H9 (cell line): ENCODE measurements around the gene TIAM2. TPM values are rescaled to one million over a fixed set of nuclear protein-coding genes. Genes with fewer than 3 reads are reported as not detected.

ENCODE experiments used
- DNase-seq: peaks from one replicate; pipeline ENCODE4 v3.0.0-alpha.2; 2017
- H2AFZ ChIP-seq: one replicate; pipeline ENCODE4 v1.6.1; 2013; ENCODE audit warnings: mild to moderate bottlenecking, low read length, control low read depth, moderate library complexity
- H2AK5ac ChIP-seq: 2 replicates; pipeline ENCODE4 v1.6.1; 2013; ENCODE audit warnings: low read length, control low read depth, mixed read lengths; ENCODE audit not compliant: insufficient read length
- H2BK120ac ChIP-seq: one replicate; pipeline ENCODE4 v1.6.1; 2013; ENCODE audit warnings: low read depth, mild to moderate bottlenecking, low read length, control low read depth, inconsistent platforms; ENCODE audit not compliant: poor library complexity, severe bottlenecking
- H2BK12ac ChIP-seq: 2 replicates; pipeline ENCODE4 v1.6.1; 2013; ENCODE audit warnings: low read length, control low read depth, mixed read lengths, low read depth; ENCODE audit not compliant: insufficient read length
- H2BK15ac ChIP-seq: 2 replicates; pipeline ENCODE4 v1.6.1; 2013; ENCODE audit warnings: low read depth, low read length, control low read depth
- H2BK20ac ChIP-seq: one replicate; pipeline ENCODE4 v1.6.1; 2013; ENCODE audit warnings: low read depth, mild to moderate bottlenecking, low read length, control low read depth, inconsistent platforms; ENCODE audit not compliant: poor library complexity, severe bottlenecking
- H2BK5ac ChIP-seq: 2 replicates; pipeline ENCODE4 v1.6.1; 2013; ENCODE audit warnings: low read length, control low read depth, mixed read lengths; ENCODE audit not compliant: insufficient read length
- H3K14ac ChIP-seq: 2 replicates; pipeline ENCODE4 v1.6.1; 2013; ENCODE audit warnings: low read length, control low read depth; ENCODE audit not compliant: insufficient read depth
- H3K18ac ChIP-seq: 2 replicates; pipeline ENCODE4 v1.6.1; 2013; ENCODE audit warnings: low read depth, mild to moderate bottlenecking, mixed read lengths, low read length, control low read depth; ENCODE audit not compliant: insufficient read length
- H3K23ac ChIP-seq: 2 replicates; pipeline ENCODE4 v1.6.1; 2013; ENCODE audit warnings: low read length, control low read depth, mixed read lengths, low read depth; ENCODE audit not compliant: insufficient read length
- H3K23me2 ChIP-seq: 2 replicates; pipeline ENCODE4 v1.6.1; 2013; ENCODE audit warnings: low read depth, mild to moderate bottlenecking, mixed read lengths, low read length, control low read depth; ENCODE audit not compliant: insufficient read length, poor library complexity, severe bottlenecking
- H3K27ac ChIP-seq: 2 replicates; pipeline ENCODE4 v1.5.1; 2013; ENCODE audit warnings: low read length, control low read depth, mixed read lengths, low read depth; ENCODE audit not compliant: insufficient read length
- H3K27me3 ChIP-seq: 2 replicates; pipeline ENCODE4 v1.6.1; 2013; ENCODE audit warnings: low read length, control low read depth, inconsistent platforms; ENCODE audit not compliant: insufficient read depth
- H3K4ac ChIP-seq: 2 replicates; pipeline ENCODE4 v1.6.1; 2013; ENCODE audit warnings: low read depth, mild to moderate bottlenecking, control low read depth, inconsistent platforms, low read length, moderate library complexity
- H3K4me1 ChIP-seq: 2 replicates; pipeline ENCODE4 v1.6.1; 2013; ENCODE audit warnings: low read length, control low read depth, inconsistent platforms; ENCODE audit not compliant: insufficient read depth
- H3K4me2 ChIP-seq: 2 replicates; pipeline ENCODE4 v1.6.1; 2013; ENCODE audit warnings: low read length, control low read depth, mixed read lengths; ENCODE audit not compliant: insufficient read length, insufficient read depth
- H3K56ac ChIP-seq: 2 replicates; pipeline ENCODE4 v1.6.1; 2013; ENCODE audit warnings: low read depth, mild to moderate bottlenecking, mixed read lengths, low read length, control low read depth; ENCODE audit not compliant: insufficient read length
- H3K79me1 ChIP-seq: 2 replicates; pipeline ENCODE4 v1.6.1; 2013; ENCODE audit warnings: low read depth, mild to moderate bottlenecking, moderate library complexity, low read length, control low read depth, inconsistent platforms; ENCODE audit not compliant: insufficient read depth, poor library complexity, severe bottlenecking
- H3K79me2 ChIP-seq: 2 replicates; pipeline ENCODE4 v1.6.1; 2013; ENCODE audit warnings: low read length, control low read depth, inconsistent platforms; ENCODE audit not compliant: insufficient read depth
- H3K9ac ChIP-seq: 2 replicates; pipeline ENCODE4 v1.6.1; 2013; ENCODE audit warnings: low read length, control low read depth, mixed read lengths; ENCODE audit not compliant: insufficient read length; ENCODE audit errors: extremely low read depth
- H3K9me3 ChIP-seq: one replicate; pipeline ENCODE4 v1.6.1; 2013; ENCODE audit warnings: low read depth, low read length, inconsistent platforms; ENCODE audit not compliant: control insufficient read depth
- H3T11ph ChIP-seq: one replicate; pipeline ENCODE4 v1.6.1; 2013; ENCODE audit warnings: mild to moderate bottlenecking, low read length, control low read depth, inconsistent platforms
- H4K20me1 ChIP-seq: one replicate; pipeline ENCODE4 v1.6.1; 2013; ENCODE audit not compliant: control insufficient read depth, insufficient read length, insufficient read depth
- H4K5ac ChIP-seq: 2 replicates; pipeline ENCODE4 v1.6.1; 2013; ENCODE audit warnings: low read depth, mild to moderate bottlenecking, mixed read lengths, low read length, control low read depth; ENCODE audit not compliant: insufficient read length
- H4K8ac ChIP-seq: replicated peaks from 2 replicates; pipeline ENCODE4 v1.6.1; 2013; ENCODE audit warnings: low read length, control low read depth, mixed read lengths, low read depth; ENCODE audit not compliant: insufficient read length
- H4K91ac ChIP-seq: 2 replicates; pipeline ENCODE4 v1.6.1; 2013; ENCODE audit warnings: low read depth, mild to moderate bottlenecking, moderate library complexity, mixed read lengths, low read length, control low read depth; ENCODE audit not compliant: insufficient read length
- H3K27ac Mint-ChIP-seq, 3 experiments: 2 replicates in 2 of 3; 3 replicates in 1 of 3; pipeline ENCODE4 v1.8.0; 2020 to 2021; ENCODE audit warnings: mixed read lengths in 3 of 3, mild to moderate bottlenecking in 1 of 3, moderate library complexity in 1 of 3
- H3K27me3 Mint-ChIP-seq: 2 replicates; pipeline ENCODE4 v1.8.0; 2021; ENCODE audit warnings: low read depth, mild to moderate bottlenecking, moderate library complexity, mixed read lengths
- H3K36me3 Mint-ChIP-seq, 3 experiments: 2 replicates in 2 of 3; 3 replicates in 1 of 3; pipeline ENCODE4 v1.8.0; 2020 to 2021; ENCODE audit warnings: low read depth in 3 of 3, mixed read lengths in 3 of 3; ENCODE audit not compliant: insufficient read depth in 1 of 3
- H3K4me1 Mint-ChIP-seq, 2 experiments: 2 replicates each; pipeline ENCODE4 v1.8.0; 2020; ENCODE audit warnings: mixed read lengths in 2 of 2
- H3K4me3 Mint-ChIP-seq, 2 experiments: 2 replicates in 1 of 2; 3 replicates in 1 of 2; pipeline ENCODE4 v1.8.0; 2020 to 2021; ENCODE audit warnings: mild to moderate bottlenecking in 2 of 2, mixed read lengths in 2 of 2, moderate library complexity in 1 of 2
- H3K9me3 Mint-ChIP-seq, 2 experiments: 2 replicates in 1 of 2; 3 replicates in 1 of 2; pipeline ENCODE4 v1.8.0; 2020; ENCODE audit warnings: mild to moderate bottlenecking in 2 of 2, mixed read lengths in 2 of 2, moderate library complexity in 1 of 2
- WGBS: extraction: QIAGEN DNeasy Blood & Tissue Kit; methylation state at CpG from one replicate; pipeline ENCODE4 v1.1.7; 2013; ENCODE audit warnings: missing lambda C conversion rate, low lambda C conversion rate, mixed read lengths; ENCODE audit not compliant: insufficient read length; ENCODE audit errors: extremely low coverage; 5-methylcytosine and 5-hydroxymethylcytosine counted together
- total RNA-seq: library from RNA; stranded (reverse); gene quantifications from 2 replicates; pipeline ENCODE4 v1.2.1, GENCODE V29; 2021
- TF ChIP-seq, protein P1 (sequence below): fragments of 200-600 bp; sonication (generic); conservative IDR thresholded peaks from 3 replicates; pipeline ENCODE4 v1.8.0; 2021; ENCODE audit warnings: antibody characterized with exemption, mild to moderate bottlenecking

TIAM2 gene
- total RNA-seq, 1 experiment from 2014 or later, result 6.3 TPM

DNA sequence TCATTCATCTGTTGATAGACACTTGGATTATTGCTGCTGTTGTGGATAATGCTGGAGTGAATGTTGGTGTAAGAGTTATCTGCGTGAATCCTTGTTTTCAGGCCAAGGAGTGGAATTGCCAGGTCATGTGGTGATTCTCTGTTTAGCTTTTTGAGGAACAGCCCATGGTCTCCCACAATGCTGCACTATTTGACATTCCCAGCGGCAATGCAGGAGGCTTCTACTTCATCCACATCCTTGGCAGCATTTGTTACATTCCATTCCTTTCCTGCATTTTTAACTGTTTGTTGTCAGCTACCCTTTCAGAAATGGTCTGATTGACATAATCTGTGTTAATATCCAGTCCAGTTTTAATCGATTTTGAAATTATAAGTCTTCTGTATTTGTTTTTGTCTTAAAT is 217.0 kb downstream of the TIAM2 start:
- Histone ChIP-seq H3K27me3 (no peaks in the 10 kb centered on the region), H3K4ac (no peak overlapping the region), H3K79me2 (no peaks in the 10 kb centered on the region), H3K4me2 (no peak overlapping the region), H3K79me1 (no peaks in the 10 kb centered on the region), H4K5ac (no peak overlapping the region), H3K18ac (no peak overlapping the region), H3K9me3 (no peaks in the 10 kb centered on the region), H3K14ac (no peak overlapping the region), H2BK15ac (no peak overlapping the region), H3K27ac (no peak overlapping the region), H3K9ac (no peak overlapping the region), H4K8ac (no peak overlapping the region), H3K56ac (no peak overlapping the region), H2BK12ac (no peak overlapping the region), H4K91ac (no peak overlapping the region), H3K23me2 (no peaks in the 10 kb centered on the region), H2AK5ac (no peak overlapping the region), H3K4me1 (no peaks in the 10 kb centered on the region), H2BK5ac (no peak overlapping the region), H3T11ph (no peak overlapping the region), H3K23ac (no peak overlapping the region), H2AFZ (no peak overlapping the region), H4K20me1 (no peaks in the 10 kb centered on the region), H2BK20ac (no peak overlapping the region), H2BK120ac (no peak overlapping the region)
- no peak for DNase-seq
- no CpG with 5 or more reads among the region's 3 CpGs for WGBS
- TF ChIP-seq, protein P1, sequence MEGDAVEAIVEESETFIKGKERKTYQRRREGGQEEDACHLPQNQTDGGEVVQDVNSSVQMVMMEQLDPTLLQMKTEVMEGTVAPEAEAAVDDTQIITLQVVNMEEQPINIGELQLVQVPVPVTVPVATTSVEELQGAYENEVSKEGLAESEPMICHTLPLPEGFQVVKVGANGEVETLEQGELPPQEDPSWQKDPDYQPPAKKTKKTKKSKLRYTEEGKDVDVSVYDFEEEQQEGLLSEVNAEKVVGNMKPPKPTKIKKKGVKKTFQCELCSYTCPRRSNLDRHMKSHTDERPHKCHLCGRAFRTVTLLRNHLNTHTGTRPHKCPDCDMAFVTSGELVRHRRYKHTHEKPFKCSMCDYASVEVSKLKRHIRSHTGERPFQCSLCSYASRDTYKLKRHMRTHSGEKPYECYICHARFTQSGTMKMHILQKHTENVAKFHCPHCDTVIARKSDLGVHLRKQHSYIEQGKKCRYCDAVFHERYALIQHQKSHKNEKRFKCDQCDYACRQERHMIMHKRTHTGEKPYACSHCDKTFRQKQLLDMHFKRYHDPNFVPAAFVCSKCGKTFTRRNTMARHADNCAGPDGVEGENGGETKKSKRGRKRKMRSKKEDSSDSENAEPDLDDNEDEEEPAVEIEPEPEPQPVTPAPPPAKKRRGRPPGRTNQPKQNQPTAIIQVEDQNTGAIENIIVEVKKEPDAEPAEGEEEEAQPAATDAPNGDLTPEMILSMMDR, result no peak
- H3K9me3 Mint-ChIP-seq, result peaks cover 0 to 5% of the 10 kb centered on the region in 2 experiments; a peak in 3 of 5 replicates
- H3K36me3 Mint-ChIP-seq, result peaks cover 7 to 20% (median 18%) of the 10 kb centered on the region in 3 experiments
- no peaks in the 10 kb centered on the region for H3K27me3 Mint-ChIP-seq
- H3K27ac Mint-ChIP-seq, result no peak overlapping the region
- peaks cover 22 to 24% of the 10 kb centered on the region in 2 experiments for H3K4me1 Mint-ChIP-seq
- H3K4me3 Mint-ChIP-seq, result no peak overlapping the region
